H9 (cell line): ENCODE data around the gene RSPO1. TPM values are rescaled to one million over a fixed set of nuclear protein-coding genes. Genes with fewer than 3 reads are reported as not detected.

Experiments
- DNase-seq: peaks from one replicate; pipeline ENCODE4 v3.0.0-alpha.2; 2017
- H2AFZ ChIP-seq: one replicate; pipeline ENCODE4 v1.6.1; 2013; ENCODE audit warnings: mild to moderate bottlenecking, low read length, control low read depth, moderate library complexity
- H2AK5ac ChIP-seq: 2 replicates; pipeline ENCODE4 v1.6.1; 2013; ENCODE audit warnings: low read length, control low read depth, mixed read lengths; ENCODE audit not compliant: insufficient read length
- H2BK120ac ChIP-seq: one replicate; pipeline ENCODE4 v1.6.1; 2013; ENCODE audit warnings: low read depth, mild to moderate bottlenecking, low read length, control low read depth, inconsistent platforms; ENCODE audit not compliant: poor library complexity, severe bottlenecking
- H2BK12ac ChIP-seq: 2 replicates; pipeline ENCODE4 v1.6.1; 2013; ENCODE audit warnings: low read length, control low read depth, mixed read lengths, low read depth; ENCODE audit not compliant: insufficient read length
- H2BK15ac ChIP-seq: 2 replicates; pipeline ENCODE4 v1.6.1; 2013; ENCODE audit warnings: low read depth, low read length, control low read depth
- H2BK20ac ChIP-seq: one replicate; pipeline ENCODE4 v1.6.1; 2013; ENCODE audit warnings: low read depth, mild to moderate bottlenecking, low read length, control low read depth, inconsistent platforms; ENCODE audit not compliant: poor library complexity, severe bottlenecking
- H2BK5ac ChIP-seq: 2 replicates; pipeline ENCODE4 v1.6.1; 2013; ENCODE audit warnings: low read length, control low read depth, mixed read lengths; ENCODE audit not compliant: insufficient read length
- H3K14ac ChIP-seq: 2 replicates; pipeline ENCODE4 v1.6.1; 2013; ENCODE audit warnings: low read length, control low read depth; ENCODE audit not compliant: insufficient read depth
- H3K18ac ChIP-seq: 2 replicates; pipeline ENCODE4 v1.6.1; 2013; ENCODE audit warnings: low read depth, mild to moderate bottlenecking, mixed read lengths, low read length, control low read depth; ENCODE audit not compliant: insufficient read length
- H3K23ac ChIP-seq: 2 replicates; pipeline ENCODE4 v1.6.1; 2013; ENCODE audit warnings: low read length, control low read depth, mixed read lengths, low read depth; ENCODE audit not compliant: insufficient read length
- H3K23me2 ChIP-seq: 2 replicates; pipeline ENCODE4 v1.6.1; 2013; ENCODE audit warnings: low read depth, mild to moderate bottlenecking, mixed read lengths, low read length, control low read depth; ENCODE audit not compliant: insufficient read length, poor library complexity, severe bottlenecking
- H3K27ac ChIP-seq: 2 replicates; pipeline ENCODE4 v1.5.1; 2013; ENCODE audit warnings: low read length, control low read depth, mixed read lengths, low read depth; ENCODE audit not compliant: insufficient read length
- H3K27me3 ChIP-seq: 2 replicates; pipeline ENCODE4 v1.6.1; 2013; ENCODE audit warnings: low read length, control low read depth, inconsistent platforms; ENCODE audit not compliant: insufficient read depth
- H3K4ac ChIP-seq: 2 replicates; pipeline ENCODE4 v1.6.1; 2013; ENCODE audit warnings: low read depth, mild to moderate bottlenecking, control low read depth, inconsistent platforms, low read length, moderate library complexity
- H3K4me1 ChIP-seq: 2 replicates; pipeline ENCODE4 v1.6.1; 2013; ENCODE audit warnings: low read length, control low read depth, inconsistent platforms; ENCODE audit not compliant: insufficient read depth
- H3K4me2 ChIP-seq: 2 replicates; pipeline ENCODE4 v1.6.1; 2013; ENCODE audit warnings: low read length, control low read depth, mixed read lengths; ENCODE audit not compliant: insufficient read length, insufficient read depth
- H3K56ac ChIP-seq: 2 replicates; pipeline ENCODE4 v1.6.1; 2013; ENCODE audit warnings: low read depth, mild to moderate bottlenecking, mixed read lengths, low read length, control low read depth; ENCODE audit not compliant: insufficient read length
- H3K79me1 ChIP-seq: 2 replicates; pipeline ENCODE4 v1.6.1; 2013; ENCODE audit warnings: low read depth, mild to moderate bottlenecking, moderate library complexity, low read length, control low read depth, inconsistent platforms; ENCODE audit not compliant: insufficient read depth, poor library complexity, severe bottlenecking
- H3K79me2 ChIP-seq: 2 replicates; pipeline ENCODE4 v1.6.1; 2013; ENCODE audit warnings: low read length, control low read depth, inconsistent platforms; ENCODE audit not compliant: insufficient read depth
- H3K9ac ChIP-seq: 2 replicates; pipeline ENCODE4 v1.6.1; 2013; ENCODE audit warnings: low read length, control low read depth, mixed read lengths; ENCODE audit not compliant: insufficient read length; ENCODE audit errors: extremely low read depth
- H3K9me3 ChIP-seq: one replicate; pipeline ENCODE4 v1.6.1; 2013; ENCODE audit warnings: low read depth, low read length, inconsistent platforms; ENCODE audit not compliant: control insufficient read depth
- H3T11ph ChIP-seq: one replicate; pipeline ENCODE4 v1.6.1; 2013; ENCODE audit warnings: mild to moderate bottlenecking, low read length, control low read depth, inconsistent platforms
- H4K20me1 ChIP-seq: one replicate; pipeline ENCODE4 v1.6.1; 2013; ENCODE audit not compliant: control insufficient read depth, insufficient read length, insufficient read depth
- H4K5ac ChIP-seq: 2 replicates; pipeline ENCODE4 v1.6.1; 2013; ENCODE audit warnings: low read depth, mild to moderate bottlenecking, mixed read lengths, low read length, control low read depth; ENCODE audit not compliant: insufficient read length
- H4K8ac ChIP-seq: replicated peaks from 2 replicates; pipeline ENCODE4 v1.6.1; 2013; ENCODE audit warnings: low read length, control low read depth, mixed read lengths, low read depth; ENCODE audit not compliant: insufficient read length
- H4K91ac ChIP-seq: 2 replicates; pipeline ENCODE4 v1.6.1; 2013; ENCODE audit warnings: low read depth, mild to moderate bottlenecking, moderate library complexity, mixed read lengths, low read length, control low read depth; ENCODE audit not compliant: insufficient read length
- H3K27ac Mint-ChIP-seq, 3 experiments: 2 replicates in 2 of 3; 3 replicates in 1 of 3; pipeline ENCODE4 v1.8.0; 2020 to 2021; ENCODE audit warnings: mixed read lengths in 3 of 3, mild to moderate bottlenecking in 1 of 3, moderate library complexity in 1 of 3
- H3K27me3 Mint-ChIP-seq: 2 replicates; pipeline ENCODE4 v1.8.0; 2021; ENCODE audit warnings: low read depth, mild to moderate bottlenecking, moderate library complexity, mixed read lengths
- H3K36me3 Mint-ChIP-seq, 3 experiments: 2 replicates in 2 of 3; 3 replicates in 1 of 3; pipeline ENCODE4 v1.8.0; 2020 to 2021; ENCODE audit warnings: low read depth in 3 of 3, mixed read lengths in 3 of 3; ENCODE audit not compliant: insufficient read depth in 1 of 3
- H3K4me1 Mint-ChIP-seq, 2 experiments: 2 replicates each; pipeline ENCODE4 v1.8.0; 2020; ENCODE audit warnings: mixed read lengths in 2 of 2
- H3K4me3 Mint-ChIP-seq, 2 experiments: 2 replicates in 1 of 2; 3 replicates in 1 of 2; pipeline ENCODE4 v1.8.0; 2020 to 2021; ENCODE audit warnings: mild to moderate bottlenecking in 2 of 2, mixed read lengths in 2 of 2, moderate library complexity in 1 of 2
- H3K9me3 Mint-ChIP-seq, 2 experiments: 2 replicates in 1 of 2; 3 replicates in 1 of 2; pipeline ENCODE4 v1.8.0; 2020; ENCODE audit warnings: mild to moderate bottlenecking in 2 of 2, mixed read lengths in 2 of 2, moderate library complexity in 1 of 2
- WGBS: extraction: QIAGEN DNeasy Blood & Tissue Kit; methylation state at CpG from one replicate; pipeline ENCODE4 v1.1.7; 2013; ENCODE audit warnings: missing lambda C conversion rate, low lambda C conversion rate, mixed read lengths; ENCODE audit not compliant: insufficient read length; ENCODE audit errors: extremely low coverage; 5-methylcytosine and 5-hydroxymethylcytosine counted together
- total RNA-seq: library from RNA; stranded (reverse); gene quantifications from 2 replicates; pipeline ENCODE4 v1.2.1, GENCODE V29; 2021
- TF ChIP-seq, protein P1 (sequence below): fragments of 200-600 bp; sonication (generic); conservative IDR thresholded peaks from 3 replicates; pipeline ENCODE4 v1.8.0; 2021; ENCODE audit warnings: antibody characterized with exemption, mild to moderate bottlenecking

The RSPO1 gene
- total RNA-seq, 1 experiment from 2014 or later = 0.35 TPM

DNA sequence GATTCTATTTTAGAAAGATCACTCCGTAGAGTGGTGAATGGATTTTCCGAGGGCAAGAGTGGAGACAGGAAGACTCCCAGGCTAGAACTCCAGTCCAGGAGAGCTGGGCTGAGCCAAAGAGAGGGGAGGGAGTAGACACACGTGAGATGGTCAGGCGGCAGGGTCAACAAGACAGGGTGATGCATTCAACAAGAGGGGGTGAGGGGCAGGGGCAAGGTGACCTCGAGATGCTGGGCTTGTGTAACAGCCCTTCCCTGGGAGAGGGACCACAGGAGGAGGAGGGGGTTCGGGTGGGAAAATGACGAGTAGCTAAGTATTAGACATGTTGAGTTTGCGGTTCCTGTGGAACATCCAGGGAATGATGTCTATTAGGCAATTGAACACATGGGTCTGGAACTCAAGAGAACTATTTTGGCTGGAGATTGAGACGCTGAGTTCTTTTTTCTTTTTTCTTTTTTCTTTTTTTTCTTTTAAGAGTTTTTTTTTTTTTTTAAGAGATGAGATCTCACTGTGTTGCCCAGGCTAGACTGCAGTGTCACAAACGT lies 13.3 kb downstream of the RSPO1 start:
- Histone ChIP-seq H2BK120ac (no peak overlapping the region), H2BK5ac (no peak overlapping the region), H3K79me1 (no peaks in the 10 kb centered on the region), H3K4me2 (no peak overlapping the region), H4K8ac (no peak overlapping the region), H3K56ac (no peak overlapping the region), H2BK12ac (no peak overlapping the region), H3K79me2 (no peaks in the 10 kb centered on the region), H4K91ac (no peak overlapping the region), H4K5ac (no peak overlapping the region), H4K20me1 (no peaks in the 10 kb centered on the region), H3K9ac (no peak overlapping the region), H3T11ph (no peak overlapping the region), H2BK15ac (no peak overlapping the region), H3K18ac (no peak overlapping the region), H3K27me3 (no peaks in the 10 kb centered on the region; the same call in 1 of the 2 replicates), H2AFZ (no peak overlapping the region), H3K27ac (no peak overlapping the region), H3K4ac (no peak overlapping the region), H3K9me3 (no peaks in the 10 kb centered on the region), H2AK5ac (no peak overlapping the region), H3K14ac (no peak overlapping the region), H2BK20ac (no peak overlapping the region), H3K4me1 (no peaks in the 10 kb centered on the region), H3K23ac (no peak overlapping the region), H3K23me2 (no peaks in the 10 kb centered on the region)
- TF ChIP-seq, protein P1, sequence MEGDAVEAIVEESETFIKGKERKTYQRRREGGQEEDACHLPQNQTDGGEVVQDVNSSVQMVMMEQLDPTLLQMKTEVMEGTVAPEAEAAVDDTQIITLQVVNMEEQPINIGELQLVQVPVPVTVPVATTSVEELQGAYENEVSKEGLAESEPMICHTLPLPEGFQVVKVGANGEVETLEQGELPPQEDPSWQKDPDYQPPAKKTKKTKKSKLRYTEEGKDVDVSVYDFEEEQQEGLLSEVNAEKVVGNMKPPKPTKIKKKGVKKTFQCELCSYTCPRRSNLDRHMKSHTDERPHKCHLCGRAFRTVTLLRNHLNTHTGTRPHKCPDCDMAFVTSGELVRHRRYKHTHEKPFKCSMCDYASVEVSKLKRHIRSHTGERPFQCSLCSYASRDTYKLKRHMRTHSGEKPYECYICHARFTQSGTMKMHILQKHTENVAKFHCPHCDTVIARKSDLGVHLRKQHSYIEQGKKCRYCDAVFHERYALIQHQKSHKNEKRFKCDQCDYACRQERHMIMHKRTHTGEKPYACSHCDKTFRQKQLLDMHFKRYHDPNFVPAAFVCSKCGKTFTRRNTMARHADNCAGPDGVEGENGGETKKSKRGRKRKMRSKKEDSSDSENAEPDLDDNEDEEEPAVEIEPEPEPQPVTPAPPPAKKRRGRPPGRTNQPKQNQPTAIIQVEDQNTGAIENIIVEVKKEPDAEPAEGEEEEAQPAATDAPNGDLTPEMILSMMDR = no peak
- no peak overlapping the region for H3K27ac Mint-ChIP-seq
- no peak for DNase-seq
- H3K9me3 Mint-ChIP-seq = no peaks in the 10 kb centered on the region
- H3K4me1 Mint-ChIP-seq = 0 out of 4 replicates have a peak, but pooled peaks cover 0 to 5% of the 10 kb centered on the region in 2 experiments
- WGBS = no CpG with 5 or more reads among the region's 10 CpGs
- no peak overlapping the region for H3K4me3 Mint-ChIP-seq
- H3K27me3 Mint-ChIP-seq = peaks cover 59% of the 10 kb centered on the region
- H3K36me3 Mint-ChIP-seq = no peaks in the 10 kb centered on the region
